ENCODE measurements around the gene DNAJC10. TPM values are rescaled to one million over a fixed set of nuclear protein-coding genes. Genes with fewer than 3 reads are reported as not detected.
"Not testable (repeated sequence)": the region's sequence is repeated elsewhere in the genome, so short reads cannot be mapped to it uniquely, and the experiment has no call there.

Gene DNAJC10
- total RNA-seq, 2 experiments from 2014 or later, result 50.2 to 56.8 TPM

DNA sequence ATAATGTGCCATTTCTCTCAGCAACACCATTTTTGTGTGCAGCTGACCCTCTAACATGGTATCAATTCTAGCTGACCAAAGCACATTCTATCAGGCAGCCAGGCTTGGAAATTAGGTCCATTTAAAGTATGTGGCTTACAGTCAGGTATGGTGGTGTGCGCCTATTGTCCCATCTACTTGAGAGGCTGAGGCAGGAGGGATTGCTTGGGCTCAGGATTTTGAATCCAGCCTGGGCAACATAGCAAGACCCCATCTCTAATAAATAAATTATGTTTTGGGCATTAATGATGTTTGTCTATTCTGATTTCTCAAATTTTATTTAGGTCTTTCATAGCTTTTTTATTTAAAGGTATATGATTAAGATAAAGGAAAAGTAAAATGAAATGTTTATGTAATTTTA, 63.3 kb downstream of the DNAJC10 start:
- H3K4me3 Mint-ChIP-seq, result no peak overlapping the region
- peaks cover 13% of the 10 kb centered on the region for H3K36me3 Mint-ChIP-seq (ENCODE audit: low read depth)
- no peak overlapping the region for H3K27ac Mint-ChIP-seq
- ChIA-PET POLR2A (no interaction called here), CTCF (no interaction called here)
- H3K27me3 Mint-ChIP-seq, result no peaks in the 10 kb centered on the region
- no peaks in the 10 kb centered on the region for H3K9me3 Mint-ChIP-seq
- H3K4me1 Mint-ChIP-seq, result no peaks in the 10 kb centered on the region
- no peak for DNase-seq

DNA sequence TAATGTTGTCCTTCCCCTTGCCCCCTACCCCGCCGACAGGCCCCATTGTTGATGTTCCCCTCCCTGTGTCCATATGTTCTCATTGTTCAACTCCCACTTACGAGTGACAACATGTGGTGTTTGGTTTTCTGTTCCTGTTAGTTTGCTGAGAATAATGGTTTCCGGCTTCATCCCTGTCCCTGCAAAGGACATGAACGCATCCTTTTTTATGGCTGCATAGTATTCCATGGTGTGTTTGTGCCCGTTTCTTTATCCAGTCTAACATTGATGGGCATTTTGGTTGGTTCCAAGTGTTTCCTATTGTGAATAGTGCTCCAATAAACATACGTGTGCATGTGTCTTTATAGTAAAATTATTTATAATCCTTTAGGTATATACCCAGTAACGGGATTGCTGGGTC, 65.0 kb downstream of the DNAJC10 start:
- peaks cover 13% of the 10 kb centered on the region for H3K36me3 Mint-ChIP-seq (ENCODE audit: low read depth)
- H3K4me1 Mint-ChIP-seq, DNase-seq, H3K9me3 Mint-ChIP-seq, H3K4me3 Mint-ChIP-seq, POLR2A ChIA-PET, H3K27me3 Mint-ChIP-seq, H3K27ac Mint-ChIP-seq: not testable (repeated sequence)
- CTCF ChIA-PET, result interaction anchor here (0.6 kb wide), 1 partner anchor 249 kb away, joined by 3 read pairs; no protein-coding TSS in a partner anchor

DNA sequence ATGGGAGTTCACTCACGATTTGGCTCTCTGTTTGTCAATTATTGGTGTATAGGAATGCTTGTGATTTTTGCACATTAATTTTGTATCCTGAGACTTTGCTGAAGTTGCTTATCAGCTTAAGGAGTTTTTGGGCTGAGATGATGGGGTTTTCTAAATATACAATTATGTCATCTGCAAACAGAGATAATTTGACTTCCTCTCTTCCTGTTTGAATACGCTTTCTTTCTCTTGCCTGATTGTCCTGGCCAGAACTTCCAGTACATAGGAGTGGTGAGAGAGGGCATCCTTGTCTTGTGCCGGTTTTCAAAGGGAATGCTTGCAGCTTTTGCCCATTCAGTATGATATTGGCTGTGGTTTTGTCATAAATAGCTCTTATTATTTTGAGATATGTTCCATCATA, 66.6 kb downstream of the DNAJC10 start:
- H3K27ac Mint-ChIP-seq; H3K36me3 Mint-ChIP-seq (ENCODE audit: low read depth); CTCF ChIA-PET; POLR2A ChIA-PET; H3K9me3 Mint-ChIP-seq; H3K4me3 Mint-ChIP-seq; H3K4me1 Mint-ChIP-seq; DNase-seq; H3K27me3 Mint-ChIP-seq: not testable (repeated sequence)

GRCh38 chr2:182784058-182784706, 68.1 kb downstream of the DNAJC10 start:
- Mint-ChIP-seq H3K4me3 (no peak overlapping the region), H3K27ac (no peak overlapping the region), H3K4me1 (no peaks in the 10 kb centered on the region), H3K27me3 (no peaks in the 10 kb centered on the region), H3K9me3 (no peaks in the 10 kb centered on the region), H3K36me3 (ENCODE audit: low read depth) (peaks cover 4% of the 10 kb centered on the region)
- ChIA-PET CTCF (interaction anchor here (1.1 to 2.1 kb wide), 3 partner anchors 12 to 196 kb away, joined by 4 to 14 read pairs (median 4); no protein-coding TSS in a partner anchor), POLR2A (no interaction called here)
- DNase-seq, result no peak

DNA sequence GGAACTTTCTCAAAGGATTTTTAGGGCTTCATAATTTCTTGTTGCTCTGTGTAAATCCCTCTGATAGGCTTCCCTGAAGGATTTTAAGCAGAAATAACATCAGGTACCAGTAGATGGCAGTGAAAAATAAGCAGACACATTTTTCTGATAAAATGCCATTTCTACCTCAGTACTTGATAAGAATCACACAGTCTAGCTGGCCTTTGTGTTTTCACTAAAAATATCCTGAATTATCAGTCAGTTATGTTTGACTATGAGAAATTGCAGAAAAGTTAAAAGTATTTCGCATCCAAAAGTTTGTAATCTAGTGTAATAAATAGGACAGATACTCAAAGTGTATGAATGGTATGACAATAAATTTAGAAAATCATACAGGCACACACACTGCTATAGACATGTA, 68.7 kb downstream of the DNAJC10 start:
- Mint-ChIP-seq H3K4me3 (no peak overlapping the region), H3K27me3 (no peaks in the 10 kb centered on the region), H3K9me3 (no peaks in the 10 kb centered on the region), H3K4me1 (no peaks in the 10 kb centered on the region), H3K27ac (no peak overlapping the region), H3K36me3 (ENCODE audit: low read depth) (peaks cover 4% of the 10 kb centered on the region)
- no peak for DNase-seq
- ChIA-PET CTCF (interaction anchor here (0.6 to 2.1 kb wide), 4 partner anchors 11 to 196 kb away, joined by 3 to 14 read pairs (median 4); no protein-coding TSS in a partner anchor), POLR2A (no interaction called here)

GRCh38 chr2:182792441-182792840, 76.4 kb downstream of the DNAJC10 start:
- Mint-ChIP-seq H3K9me3 (no peaks in the 10 kb centered on the region), H3K27me3 (peaks cover 10% of the 10 kb centered on the region), H3K4me3 (no peak overlapping the region), H3K4me1 (no peaks in the 10 kb centered on the region), H3K36me3 (ENCODE audit: low read depth) (no peaks in the 10 kb centered on the region), H3K27ac (no peak overlapping the region)
- CTCF ChIA-PET, result no interaction called here
- no peak for DNase-seq
- POLR2A ChIA-PET, result no interaction called here

DNA sequence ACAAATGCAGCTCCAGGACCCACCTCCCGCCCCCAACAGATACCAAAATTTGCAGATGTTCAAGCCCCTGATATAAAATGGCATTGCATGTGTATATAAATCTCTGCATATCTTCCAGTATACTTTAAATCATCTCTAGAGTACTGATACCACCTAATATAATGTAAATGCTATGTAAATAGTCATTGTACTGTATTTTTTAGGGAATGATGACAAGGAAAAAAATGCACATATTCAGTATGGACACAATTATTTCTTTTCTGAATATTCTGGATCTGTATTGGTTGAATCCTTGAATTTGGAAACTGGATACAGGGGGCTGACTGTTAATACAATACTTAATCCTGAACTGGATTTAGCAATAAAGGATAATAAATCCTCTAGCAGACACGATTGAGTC, 82.7 kb downstream of the DNAJC10 start:
- H3K36me3 Mint-ChIP-seq (ENCODE audit: low read depth), result no peaks in the 10 kb centered on the region
- POLR2A ChIA-PET, result no interaction called here
- peaks cover 25% of the 10 kb centered on the region for H3K27me3 Mint-ChIP-seq
- CTCF ChIA-PET, result no interaction called here
- H3K4me3 Mint-ChIP-seq, result no peak overlapping the region
- H3K27ac Mint-ChIP-seq, result no peak overlapping the region
- no peak for DNase-seq
- H3K4me1 Mint-ChIP-seq, result no peaks in the 10 kb centered on the region
- no peaks in the 10 kb centered on the region for H3K9me3 Mint-ChIP-seq

DNA sequence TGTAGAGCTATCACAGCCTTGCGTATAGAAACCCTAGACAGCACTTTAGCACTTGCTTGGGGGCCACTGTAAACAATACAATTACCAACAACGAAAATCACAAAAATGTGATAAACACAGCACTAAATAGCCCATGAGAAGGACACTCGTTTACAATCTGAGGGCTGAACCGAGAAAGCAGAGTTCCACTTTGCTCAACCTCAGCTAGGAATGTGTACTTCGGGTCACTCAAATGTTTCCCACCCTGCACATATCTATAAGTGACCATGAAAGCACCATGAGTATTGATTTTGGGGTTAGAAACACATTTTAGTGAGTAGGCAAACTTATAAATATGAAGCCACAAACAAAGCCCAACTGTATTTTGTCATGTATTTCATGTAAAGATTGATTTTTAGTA, 88.1 kb downstream of the DNAJC10 start:
- H3K27me3 Mint-ChIP-seq, result peaks cover 28% of the 10 kb centered on the region
- no peaks in the 10 kb centered on the region for H3K4me1 Mint-ChIP-seq
- no peaks in the 10 kb centered on the region for H3K9me3 Mint-ChIP-seq
- no peak overlapping the region for H3K27ac Mint-ChIP-seq
- no peak for DNase-seq
- no peak overlapping the region for H3K4me3 Mint-ChIP-seq
- POLR2A ChIA-PET, result no interaction called here
- H3K36me3 Mint-ChIP-seq (ENCODE audit: low read depth), result no peaks in the 10 kb centered on the region
- CTCF ChIA-PET, result interaction anchor here (0.8 kb wide), 1 partner anchor 21 kb away, joined by 4 read pairs; no protein-coding TSS in a partner anchor

DNA sequence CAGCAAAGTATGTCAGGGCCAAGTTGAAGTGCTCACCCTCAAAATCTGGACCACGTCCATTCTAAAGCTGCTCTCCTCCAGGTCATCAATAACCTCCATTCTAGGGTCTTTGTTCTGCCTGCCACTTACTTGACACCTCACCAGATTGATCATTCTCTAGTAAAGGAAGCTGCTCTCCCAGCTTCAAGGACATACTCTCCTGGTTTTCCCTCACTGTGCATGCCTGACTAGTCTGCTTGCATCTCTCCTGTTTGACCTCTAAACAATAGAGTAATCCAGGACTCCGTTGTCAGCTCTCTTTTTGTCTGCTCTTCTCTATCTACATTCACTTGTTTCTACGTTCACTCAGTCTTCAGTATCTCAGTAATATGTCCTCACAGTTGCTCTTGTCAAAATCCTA, 91.3 kb downstream of the DNAJC10 start:
- Mint-ChIP-seq H3K27me3 (peaks cover 27% of the 10 kb centered on the region), H3K9me3 (no peaks in the 10 kb centered on the region), H3K36me3 (ENCODE audit: low read depth) (no peaks in the 10 kb centered on the region), H3K4me1 (no peaks in the 10 kb centered on the region), H3K4me3 (no peak overlapping the region), H3K27ac (no peak overlapping the region)
- ChIA-PET POLR2A (no interaction called here), CTCF (no interaction called here)
- no peak for DNase-seq

- DNase-seq, result no peak
- Mint-ChIP-seq H3K9me3 (no peaks in the 10 kb centered on the region), H3K27me3 (peaks cover 24% of the 10 kb centered on the region), H3K36me3 (ENCODE audit: low read depth) (no peaks in the 10 kb centered on the region), H3K4me1 (no peaks in the 10 kb centered on the region), H3K27ac (no peak overlapping the region), H3K4me3 (no peak overlapping the region)
- CTCF ChIA-PET, result no interaction called here
- POLR2A ChIA-PET, result no interaction called here
Measured at GRCh38 chr2:182810087-182810486, 94.0 kb downstream of the DNAJC10 start.

DNA sequence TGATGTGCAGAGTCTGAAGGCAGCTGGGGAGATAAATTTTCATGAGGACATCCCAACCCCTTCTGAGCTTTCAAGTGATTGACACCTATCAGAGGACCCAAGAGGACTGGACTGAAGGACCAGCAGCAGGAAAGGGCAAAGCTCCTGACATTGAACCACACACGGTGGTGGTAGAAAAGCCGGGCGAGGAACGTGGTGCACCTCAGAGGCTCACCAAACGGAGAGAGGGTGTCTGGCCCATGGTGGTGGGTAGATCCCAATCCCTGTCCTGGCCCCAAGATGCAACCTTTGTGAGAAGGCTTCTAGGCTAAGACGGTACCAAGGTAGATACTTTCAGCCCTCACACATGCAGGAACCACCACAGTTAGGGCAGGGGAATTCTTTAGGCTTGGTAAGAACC, 98.3 kb downstream of the DNAJC10 start:
- Mint-ChIP-seq H3K27ac (no peak overlapping the region), H3K4me3 (no peak overlapping the region), H3K9me3 (no peaks in the 10 kb centered on the region), H3K27me3 (peaks cover 23% of the 10 kb centered on the region), H3K36me3 (ENCODE audit: low read depth) (no peaks in the 10 kb centered on the region), H3K4me1 (no peaks in the 10 kb centered on the region)
- no peak for DNase-seq
- CTCF ChIA-PET, result no interaction called here
- POLR2A ChIA-PET, result no interaction called here

GRCh38 chr2:182814804-182815203, 98.7 kb downstream of the DNAJC10 start:
- H3K4me1 Mint-ChIP-seq, result no peaks in the 10 kb centered on the region
- H3K4me3 Mint-ChIP-seq, result no peak overlapping the region
- H3K9me3 Mint-ChIP-seq, result no peaks in the 10 kb centered on the region
- H3K36me3 Mint-ChIP-seq (ENCODE audit: low read depth), result no peaks in the 10 kb centered on the region
- peaks cover 23% of the 10 kb centered on the region for H3K27me3 Mint-ChIP-seq
- POLR2A ChIA-PET, result no interaction called here
- CTCF ChIA-PET, result no interaction called here
- no peak for DNase-seq
- H3K27ac Mint-ChIP-seq, result no peak overlapping the region

DNA sequence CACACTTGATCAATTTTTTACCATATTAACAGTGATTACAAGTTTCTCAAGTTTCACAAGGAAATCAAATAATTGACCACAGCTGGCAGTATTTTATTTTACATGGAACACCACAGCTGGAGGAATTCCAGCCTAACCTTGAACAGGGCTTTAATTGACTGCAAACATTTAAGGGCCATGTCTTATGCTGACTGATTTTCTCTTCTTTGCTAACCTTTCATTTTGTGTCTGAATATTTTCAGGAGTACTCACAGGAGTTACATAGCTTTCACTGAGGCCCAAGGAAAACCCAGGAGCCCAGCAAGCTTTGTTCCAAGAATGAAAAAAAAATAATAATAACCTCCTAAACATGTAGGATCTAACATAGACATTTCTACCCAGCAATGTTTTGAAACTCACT, 100.8 kb downstream of the DNAJC10 start:
- no peaks in the 10 kb centered on the region for H3K4me1 Mint-ChIP-seq
- no peaks in the 10 kb centered on the region for H3K9me3 Mint-ChIP-seq
- POLR2A ChIA-PET, result interaction anchor here (0.5 kb wide), 1 partner anchor 89 kb away, joined by 3 read pairs; no protein-coding TSS in a partner anchor
- no peak for DNase-seq
- CTCF ChIA-PET, result no interaction called here
- no peaks in the 10 kb centered on the region for H3K36me3 Mint-ChIP-seq (ENCODE audit: low read depth)
- no peak overlapping the region for H3K27ac Mint-ChIP-seq
- H3K4me3 Mint-ChIP-seq, result no peak overlapping the region
- peaks cover 15% of the 10 kb centered on the region for H3K27me3 Mint-ChIP-seq

DNA sequence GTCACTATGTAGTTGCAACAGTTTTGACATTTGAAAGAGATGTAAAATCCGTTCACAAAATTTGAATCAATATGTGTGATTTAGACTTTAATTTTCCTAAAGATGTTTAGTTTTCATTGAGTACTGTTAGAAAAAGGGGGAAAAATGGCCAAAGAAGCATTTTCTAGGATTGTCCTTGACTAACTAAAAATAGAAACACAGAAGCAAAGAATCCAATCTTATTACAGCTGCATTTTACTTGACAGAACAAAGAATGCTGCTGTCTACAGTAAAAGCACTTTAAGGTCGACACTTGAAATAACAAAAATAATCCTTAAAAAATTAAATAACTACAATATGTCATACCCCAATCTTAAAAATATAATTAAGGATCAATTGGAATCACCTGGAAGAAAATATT, 101.5 kb downstream of the DNAJC10 start:
- POLR2A ChIA-PET, result no interaction called here
- Mint-ChIP-seq H3K27me3 (peaks cover 12% of the 10 kb centered on the region), H3K9me3 (no peaks in the 10 kb centered on the region), H3K4me3 (no peak overlapping the region), H3K36me3 (ENCODE audit: low read depth) (no peaks in the 10 kb centered on the region), H3K4me1 (no peaks in the 10 kb centered on the region), H3K27ac (no peak overlapping the region)
- DNase-seq, result no peak
- CTCF ChIA-PET, result no interaction called here
